GM08714 (cell line): ENCODE data around the gene GATAD1.
"Not testable (repeated sequence)": the region's sequence is repeated elsewhere in the genome, so short reads cannot be mapped to it uniquely, and the experiment has no call there.

Experiments used
- H3K4me3 ChIP-seq: fragments of 200-500 bp; sonication (Bioruptor generic); 2 replicates; pipeline ENCODE4 v1.5.1; 2014; ENCODE audit warnings: mild to moderate bottlenecking, low read length, inconsistent platforms
- ZNF274 ChIP-seq: IDR thresholded peaks from 2 replicates; pipeline ENCODE4 v1.6.1; 2012; ENCODE audit warnings: mild to moderate bottlenecking, low read depth, low read length

GATAD1 gene

GRCh38 chr7:92425311-92425947 is 21.9 kb upstream of the GATAD1 start:
- no peak for TF ChIP-seq ZNF274
- H3K4me3 ChIP-seq, result no peak overlapping the region; the same call in 1 of the 2 replicates

GRCh38 chr7:92427193-92427592 is 20.1 kb upstream of the GATAD1 start:
- no peak overlapping the region for H3K4me3 ChIP-seq
- TF ChIP-seq ZNF274, result no peak

GRCh38 chr7:92432299-92432946 is 14.9 kb upstream of the GATAD1 start:
- TF ChIP-seq ZNF274, result no peak

GRCh38 chr7:92433019-92433418 is 14.3 kb upstream of the GATAD1 start:
- TF ChIP-seq ZNF274, result no peak
- no peak overlapping the region for H3K4me3 ChIP-seq

More at GRCh38 chr7:92432299-92432946, 14.9 kb upstream of the GATAD1 start:
- H3K4me3 ChIP-seq, result no peak overlapping the region

- H3K4me3 ChIP-seq, result no peak overlapping the region
- no peak for TF ChIP-seq ZNF274
These were observed 11.7 kb upstream of the GATAD1 start for GRCh38 chr7:92435542-92435941.

- no peak for TF ChIP-seq ZNF274
- H3K4me3 ChIP-seq, result no peak overlapping the region
These were observed 10.5 kb upstream of the GATAD1 start for GRCh38 chr7:92436612-92437445.

GRCh38 chr7:92437956-92438491 is 9.3 kb upstream of the GATAD1 start:
- no peak for TF ChIP-seq ZNF274
- no peak overlapping the region for H3K4me3 ChIP-seq

- not testable (repeated sequence) for H3K4me3 ChIP-seq
These were observed 4.6 kb upstream of the GATAD1 start for GRCh38 chr7:92442720-92443119.

- no peak for TF ChIP-seq ZNF274
- peak overlapping the region; percentile 85; the same call in 1 of the 2 replicates for H3K4me3 ChIP-seq
These were observed 375 bp upstream of the GATAD1 start for GRCh38 chr7:92446869-92447344.

GRCh38 chr7:92448205-92448747 is 994 bp downstream of the GATAD1 start:
- H3K4me3 ChIP-seq, result peak overlapping the region; percentile 85
- TF ChIP-seq ZNF274, result no peak

- TF ChIP-seq ZNF274, result no peak
- no peak overlapping the region for H3K4me3 ChIP-seq
These were observed 4.4 kb downstream of the GATAD1 start for GRCh38 chr7:92451645-92452044.

- no peak for TF ChIP-seq ZNF274
- no peak overlapping the region for H3K4me3 ChIP-seq
These were observed 9.0 kb downstream of the GATAD1 start for GRCh38 chr7:92456236-92456635.

GRCh38 chr7:92460109-92460508 is 12.8 kb downstream of the GATAD1 start:
- H3K4me3 ChIP-seq, result no peak overlapping the region

GRCh38 chr7:92460510-92460909 is 13.2 kb downstream of the GATAD1 start:
- no peak overlapping the region for H3K4me3 ChIP-seq
- TF ChIP-seq ZNF274, result no peak

More at GRCh38 chr7:92460109-92460508, 12.8 kb downstream of the GATAD1 start:
- no peak for TF ChIP-seq ZNF274
